ENCODE data around the gene VEZT.

DNA sequence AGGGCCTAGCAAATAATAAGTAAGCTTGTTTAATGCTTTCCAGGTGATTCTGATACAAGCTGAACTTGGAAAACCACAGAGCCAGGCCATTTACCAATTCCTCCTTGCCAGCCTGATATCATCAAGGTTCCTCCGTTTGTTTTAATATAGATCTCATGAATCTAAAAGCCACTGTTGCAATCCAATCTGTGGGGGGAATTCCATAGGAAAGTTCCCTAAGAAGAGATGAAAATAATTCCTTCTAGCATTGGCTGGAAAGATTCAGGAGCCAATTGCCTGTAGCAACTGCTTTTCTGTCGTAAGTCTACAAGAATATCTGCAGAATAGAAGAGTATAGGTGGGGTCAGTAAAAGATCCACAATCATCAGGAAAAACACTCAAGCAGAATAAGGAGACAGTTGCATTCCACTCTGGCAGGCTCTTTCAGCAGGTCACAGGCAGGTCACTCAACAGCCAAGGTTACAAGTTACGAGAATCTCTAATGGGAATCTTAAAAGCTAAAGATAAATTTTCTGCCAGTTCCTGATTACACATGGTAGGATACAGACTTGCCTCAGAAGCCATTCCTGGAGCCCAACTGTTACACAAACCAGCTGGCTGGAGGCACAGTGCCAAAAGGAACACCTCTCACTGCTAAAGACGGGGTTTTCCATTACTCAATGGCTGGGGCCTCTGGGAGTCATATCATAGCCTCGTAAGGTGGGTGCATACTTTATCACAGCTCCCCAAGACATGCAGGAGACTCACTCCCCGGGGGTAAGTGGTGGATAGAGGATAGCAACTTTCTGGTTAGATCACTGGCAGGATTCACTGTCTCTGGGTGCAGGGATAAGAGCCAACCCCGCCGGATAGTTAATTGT lies 44.0 kb upstream of the VEZT start:
- TF ChIP-seq POLR2A (IDR thresholded peaks at IDR 0.05; ENCODE audit: low read length) (no peak), GATA1 (IDR thresholded peaks at IDR 0.05; ENCODE audit: low read depth, low read length) (no peak)
